Spleen (tissue), 7 donors: ENCODE data around the gene SLC25A34.

ENCODE experiments used
- CTCF ChIP-seq, 11 experiments: fragments of 200-600 bp in 7 of 11; fragments of 450-650 bp in 4 of 11; sonication (generic) in 4 of 11; IDR thresholded peaks in 8 of 11; conservative IDR thresholded peaks in 3 of 11; 1 replicate in 7 of 11; 2 replicates in 4 of 11; pipeline versions ENCODE4 v1.4.0 to v1.8.0; 2016 to 2021; ENCODE audit warnings: antibody characterized with exemption in 11 of 11, inconsistent platforms in 4 of 11, mild to moderate bottlenecking in 1 of 11
- POLR2A ChIP-seq, 3 donors: fragments of 450-650 bp; IDR thresholded peaks; one replicate each; pipeline ENCODE4 v1.5.1; 2017; ENCODE audit warnings: antibody characterized with exemption in 3 of 3, mild to moderate bottlenecking in 1 of 3
- donor health status: DM: no; HTN: no; CAD: no; lungs with moderate emphysema.
- donor health status: DM: no; HTN: no; CAD: no.
- donor health status: DM: no; HTN: no; CAD: no.

DNA sequence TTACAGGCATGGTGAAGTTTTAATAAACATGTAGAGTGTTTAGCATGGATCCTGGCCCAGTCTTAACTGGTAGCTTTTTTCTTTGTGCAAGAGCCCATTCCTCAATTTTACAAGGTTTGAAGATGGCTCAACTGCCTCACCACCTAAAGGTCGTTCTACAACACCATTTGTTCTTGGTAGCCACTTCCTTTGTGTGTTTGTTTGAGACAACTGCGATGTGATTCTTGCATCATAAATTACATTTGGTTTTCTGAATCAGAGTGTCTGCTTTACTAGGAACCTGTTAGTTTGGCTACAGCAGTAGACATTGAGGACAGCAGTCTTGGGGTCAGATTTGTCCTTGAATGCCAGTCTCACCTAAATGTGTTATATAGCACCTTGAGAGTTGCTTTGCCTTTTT, 48.6 kb upstream of the SLC25A34 start:
- TF ChIP-seq CTCF (IDR thresholded peaks at IDR 0.05 in 8 of 11, conservative IDR thresholded peaks at IDR 0.05 in 3 of 11) (no peak), POLR2A (IDR thresholded peaks at IDR 0.05) (no peak)
